ENCODE results near the gene RILPL2. TPM values are rescaled to one million over a fixed set of nuclear protein-coding genes. Genes with fewer than 3 reads are reported as not detected.

Gene RILPL2
- total and polyA plus RNA-seq, 2 of the 13 experiments (the other 11 are each of a cell fraction or from before 2014, with no cell fraction given): 2.7 to 8.1 TPM

- TF ChIP-seq ZNF275 (CRISPR knock-in tag; IDR thresholded peaks at IDR 0.05; ENCODE audit: borderline replicate concordance): no peak
- no peak for TF ChIP-seq ZNF318 (CRISPR knock-in tag; IDR thresholded peaks at IDR 0.05)
- TF ChIP-seq ZKSCAN1 (IDR thresholded peaks at IDR 0.05; ENCODE audit: low read length): no peak
- no peak for TF ChIP-seq MBD4 (IDR thresholded peaks at IDR 0.05; ENCODE audit: borderline replicate concordance, low read length)
- TF ChIP-seq RBM39 (IDR thresholded peaks at IDR 0.05; ENCODE audit: low read depth, low read length, poor library complexity, severe bottlenecking): peak; percentile 45
- no peak for TF ChIP-seq ESRRA (CRISPR knock-in tag; IDR thresholded peaks at IDR 0.05; ENCODE audit: low read depth)
- TF ChIP-seq SNRNP70 (IDR thresholded peaks at IDR 0.05; ENCODE audit: low read depth, low read length): no peak
- no peak for TF ChIP-seq JARID2 (CRISPR knock-in tag; IDR thresholded peaks at IDR 0.05; ENCODE audit: insufficient replicate concordance)
- TF ChIP-seq IKZF5 (CRISPR knock-in tag; IDR thresholded peaks at IDR 0.05): peak; percentile 16; the same call in 1 of the 2 replicates
- no peak for TF ChIP-seq STAT6 (CRISPR knock-in tag; IDR thresholded peaks at IDR 0.05; ENCODE audit: borderline replicate concordance)
- TF ChIP-seq HDAC2 (CRISPR knock-in tag; IDR thresholded peaks at IDR 0.05): peak; percentile 41; the same call in 1 of the 2 replicates
- no peak for TF ChIP-seq ZNF512 (CRISPR knock-in tag; IDR thresholded peaks at IDR 0.05)
Measured at GRCh38 chr12:123389560-123390351, 46.7 kb downstream of the RILPL2 start (continued).

Measured in HepG2 (cell line).